ENCODE measurements around the gene IL17RC.

The IL17RC gene

DNA sequence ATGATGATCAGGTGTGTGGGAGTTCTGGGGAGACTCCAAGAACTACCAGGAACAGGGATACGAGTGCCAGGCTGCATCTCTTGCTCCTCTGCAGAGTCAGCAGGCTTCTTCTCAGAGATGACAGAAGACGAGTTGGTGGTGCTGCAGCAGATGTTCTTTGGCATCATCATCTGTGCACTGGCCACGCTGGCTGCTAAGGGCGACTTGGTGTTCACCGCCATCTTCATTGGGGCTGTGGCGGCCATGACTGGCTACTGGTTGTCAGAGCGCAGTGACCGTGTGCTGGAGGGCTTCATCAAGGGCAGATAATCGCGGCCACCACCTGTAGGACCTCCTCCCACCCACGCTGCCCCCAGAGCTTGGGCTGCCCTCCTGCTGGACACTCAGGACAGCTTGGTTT is 27.4 kb downstream of the IL17RC start:
- DNase-seq = no peak
- H3K27me3 ChIP-seq (replicated peaks; ENCODE audit: insufficient read depth, low read length) = no peaks in the 10 kb centered on the region
- H3K9me2 ChIP-seq (replicated peaks; ENCODE audit: insufficient read depth, low read length) = no peaks in the 10 kb centered on the region
- no peak overlapping the region for H3K4me2 ChIP-seq (ENCODE audit: low read depth, low read length)
- no peaks in the 10 kb centered on the region for H4K20me1 ChIP-seq (ENCODE audit: insufficient read depth, low read length)
- no peaks in the 10 kb centered on the region for H3K79me2 ChIP-seq (ENCODE audit: low read length)
- H3K9ac ChIP-seq (ENCODE audit: low read length) = no peak overlapping the region
- no peak overlapping the region for H3K27ac ChIP-seq (ENCODE audit: low read length)
- no peaks in the 10 kb centered on the region for H3F3A ChIP-seq (ENCODE audit: insufficient read depth, low read length)
- H3K9me3 ChIP-seq (replicated peaks; ENCODE audit: insufficient read depth, low read length) = no peaks in the 10 kb centered on the region
- H2AFZ ChIP-seq (ENCODE audit: low read length) = no peak overlapping the region
- no peaks in the 10 kb centered on the region for H3K4me1 ChIP-seq (ENCODE audit: low read length)
- TF ChIP-seq, protein P1, sequence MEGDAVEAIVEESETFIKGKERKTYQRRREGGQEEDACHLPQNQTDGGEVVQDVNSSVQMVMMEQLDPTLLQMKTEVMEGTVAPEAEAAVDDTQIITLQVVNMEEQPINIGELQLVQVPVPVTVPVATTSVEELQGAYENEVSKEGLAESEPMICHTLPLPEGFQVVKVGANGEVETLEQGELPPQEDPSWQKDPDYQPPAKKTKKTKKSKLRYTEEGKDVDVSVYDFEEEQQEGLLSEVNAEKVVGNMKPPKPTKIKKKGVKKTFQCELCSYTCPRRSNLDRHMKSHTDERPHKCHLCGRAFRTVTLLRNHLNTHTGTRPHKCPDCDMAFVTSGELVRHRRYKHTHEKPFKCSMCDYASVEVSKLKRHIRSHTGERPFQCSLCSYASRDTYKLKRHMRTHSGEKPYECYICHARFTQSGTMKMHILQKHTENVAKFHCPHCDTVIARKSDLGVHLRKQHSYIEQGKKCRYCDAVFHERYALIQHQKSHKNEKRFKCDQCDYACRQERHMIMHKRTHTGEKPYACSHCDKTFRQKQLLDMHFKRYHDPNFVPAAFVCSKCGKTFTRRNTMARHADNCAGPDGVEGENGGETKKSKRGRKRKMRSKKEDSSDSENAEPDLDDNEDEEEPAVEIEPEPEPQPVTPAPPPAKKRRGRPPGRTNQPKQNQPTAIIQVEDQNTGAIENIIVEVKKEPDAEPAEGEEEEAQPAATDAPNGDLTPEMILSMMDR (IDR thresholded peaks at IDR 0.05; ENCODE audit: low read length) = no peak
- TF ChIP-seq EZH2phosphoT487 (IDR thresholded peaks at IDR 0.05; ENCODE audit: low read length) = no peak
- TF ChIP-seq EZH2 (optimal IDR thresholded peaks at IDR 0.05; ENCODE audit: low read depth, low read length) = no peak
- no peaks in the 10 kb centered on the region for H3K36me3 ChIP-seq (replicated peaks; ENCODE audit: insufficient read depth, low read length)
- H3K4me3 ChIP-seq (ENCODE audit: low read length) = no peak overlapping the region

GRCh38 chr3:9945358-9945757 is 28.5 kb downstream of the IL17RC start:
- Histone ChIP-seq H3K9me3 (replicated peaks; ENCODE audit: insufficient read depth, low read length) (no peaks in the 10 kb centered on the region), H3K27me3 (replicated peaks; ENCODE audit: insufficient read depth, low read length) (no peaks in the 10 kb centered on the region), H3K27ac (ENCODE audit: low read length) (no peak overlapping the region), H3F3A (ENCODE audit: insufficient read depth, low read length) (no peaks in the 10 kb centered on the region), H3K9ac (ENCODE audit: low read length) (no peak overlapping the region), H3K4me2 (ENCODE audit: low read depth, low read length) (no peak overlapping the region), H3K79me2 (ENCODE audit: low read length) (no peaks in the 10 kb centered on the region), H3K36me3 (replicated peaks; ENCODE audit: insufficient read depth, low read length) (no peaks in the 10 kb centered on the region), H3K4me3 (ENCODE audit: low read length) (no peak overlapping the region), H4K20me1 (ENCODE audit: insufficient read depth, low read length) (no peaks in the 10 kb centered on the region), H3K4me1 (ENCODE audit: low read length) (no peaks in the 10 kb centered on the region), H3K9me2 (replicated peaks; ENCODE audit: insufficient read depth, low read length) (no peaks in the 10 kb centered on the region), H2AFZ (ENCODE audit: low read length) (no peak overlapping the region)
- TF ChIP-seq EZH2phosphoT487 (IDR thresholded peaks at IDR 0.05; ENCODE audit: low read length) (no peak), EZH2 (optimal IDR thresholded peaks at IDR 0.05; ENCODE audit: low read depth, low read length) (no peak)
- TF ChIP-seq, protein P1 (IDR thresholded peaks at IDR 0.05; ENCODE audit: low read length) = no peak
- DNase-seq = no peak

DNA sequence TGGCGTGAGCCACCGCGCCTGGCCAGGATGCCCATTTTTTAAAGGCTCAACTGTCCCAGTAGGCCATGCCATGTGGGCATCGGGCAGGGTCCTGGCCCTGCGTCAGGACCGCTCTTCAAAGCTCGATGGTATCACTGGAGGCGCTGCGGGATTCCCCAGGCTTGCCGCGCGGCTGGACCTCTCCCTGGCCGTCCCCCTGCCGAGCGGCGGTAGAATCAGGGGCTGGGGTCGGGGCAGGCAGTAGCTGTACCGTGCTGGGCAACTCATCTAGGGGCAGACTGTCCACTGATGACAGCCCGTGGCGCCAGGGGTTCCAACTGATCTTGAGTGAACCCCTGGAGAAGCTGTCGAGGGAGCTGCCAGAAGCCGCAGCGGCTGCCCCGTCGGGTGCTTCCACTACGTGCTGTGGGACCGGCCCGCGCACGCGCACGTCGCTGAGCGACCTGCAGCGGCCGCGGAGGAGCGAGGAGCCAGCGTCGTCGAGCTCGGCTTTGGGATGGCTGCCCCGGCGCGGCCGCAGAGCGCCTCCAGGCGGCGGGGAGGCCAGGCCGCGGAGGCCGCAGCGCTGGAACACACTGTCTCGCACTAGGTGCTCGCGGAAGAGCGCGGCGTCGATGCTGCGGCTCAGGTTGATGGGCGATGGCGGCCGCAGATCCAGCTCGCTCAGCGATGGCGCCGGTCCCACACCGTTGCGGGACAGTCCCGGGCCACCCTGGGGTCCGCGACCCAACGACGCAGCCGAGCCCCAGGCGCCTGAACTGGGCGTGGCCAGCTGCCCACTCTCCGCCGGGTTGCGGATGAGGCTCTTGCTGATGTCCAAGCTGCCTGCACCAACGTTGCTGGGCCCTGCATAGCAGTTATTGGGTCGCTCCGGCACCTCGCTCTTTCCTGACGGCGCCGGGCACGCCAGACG is 29.5 kb downstream of the IL17RC start:
- no peak for DNase-seq
- Histone ChIP-seq H3F3A (ENCODE audit: insufficient read depth, low read length) (no peaks in the 10 kb centered on the region), H3K9ac (ENCODE audit: low read length) (no peak overlapping the region), H3K9me3 (replicated peaks; ENCODE audit: insufficient read depth, low read length) (no peaks in the 10 kb centered on the region), H3K27me3 (replicated peaks; ENCODE audit: insufficient read depth, low read length) (no peaks in the 10 kb centered on the region), H3K27ac (ENCODE audit: low read length) (no peak overlapping the region), H4K20me1 (ENCODE audit: insufficient read depth, low read length) (no peaks in the 10 kb centered on the region), H3K36me3 (replicated peaks; ENCODE audit: insufficient read depth, low read length) (no peaks in the 10 kb centered on the region), H3K79me2 (ENCODE audit: low read length) (no peaks in the 10 kb centered on the region), H2AFZ (ENCODE audit: low read length) (no peak overlapping the region), H3K4me1 (ENCODE audit: low read length) (0 out of 2 replicates have a peak, but pooled peaks cover 1% of the 10 kb centered on the region), H3K9me2 (replicated peaks; ENCODE audit: insufficient read depth, low read length) (no peaks in the 10 kb centered on the region), H3K4me2 (ENCODE audit: low read depth, low read length) (no peak overlapping the region), H3K4me3 (ENCODE audit: low read length) (no peak overlapping the region)
- TF ChIP-seq EZH2 (optimal IDR thresholded peaks at IDR 0.05; ENCODE audit: low read depth, low read length) = no peak
- TF ChIP-seq EZH2phosphoT487 (IDR thresholded peaks at IDR 0.05; ENCODE audit: low read length) = no peak
- TF ChIP-seq, protein P1 (IDR thresholded peaks at IDR 0.05; ENCODE audit: low read length) = no peak
